Mammary epithelial cell (primary cell): ENCODE results near the gene PIK3AP1.

ENCODE experiments used
- EZH2 ChIP-seq: IDR thresholded peaks from 2 replicates; pipeline ENCODE4 v1.6.1; 2012; ENCODE audit warnings: low read length, inconsistent platforms, borderline replicate concordance
- TF ChIP-seq, protein P1 (sequence below), 2 donors: IDR thresholded peaks in 1 of 2; conservative IDR thresholded peaks in 1 of 2; 2 replicates each; pipeline ENCODE4 v1.5.1; 2011 to 2012; ENCODE audit warnings: inconsistent platforms in 2 of 2, low read length in 2 of 2, mild to moderate bottlenecking in 2 of 2, control low read depth in 1 of 2, low read depth in 1 of 2; ENCODE audit not compliant: insufficient read depth in 1 of 2; ENCODE audit errors: extremely low read depth in 1 of 2

DNA sequence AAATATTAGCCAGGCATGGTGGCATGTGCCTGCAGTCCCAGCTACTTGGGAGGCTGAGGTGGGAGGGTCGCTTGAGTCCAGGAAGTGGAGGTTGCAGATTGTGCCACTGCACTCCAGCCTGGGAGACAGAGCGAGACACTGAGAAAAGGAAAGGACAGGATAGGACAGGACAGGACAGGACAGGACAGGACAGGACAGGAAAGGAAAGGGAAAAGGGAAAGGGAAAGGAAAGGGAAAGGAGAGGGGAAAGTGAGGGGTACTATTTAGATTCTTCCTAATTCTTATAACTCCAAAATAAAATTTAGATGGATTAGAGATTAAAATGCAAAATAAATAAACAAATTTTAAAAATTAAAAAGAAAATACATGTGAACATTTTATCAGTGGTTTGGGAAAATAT, 58.7 kb downstream of the PIK3AP1 start:
- TF ChIP-seq, protein P1, sequence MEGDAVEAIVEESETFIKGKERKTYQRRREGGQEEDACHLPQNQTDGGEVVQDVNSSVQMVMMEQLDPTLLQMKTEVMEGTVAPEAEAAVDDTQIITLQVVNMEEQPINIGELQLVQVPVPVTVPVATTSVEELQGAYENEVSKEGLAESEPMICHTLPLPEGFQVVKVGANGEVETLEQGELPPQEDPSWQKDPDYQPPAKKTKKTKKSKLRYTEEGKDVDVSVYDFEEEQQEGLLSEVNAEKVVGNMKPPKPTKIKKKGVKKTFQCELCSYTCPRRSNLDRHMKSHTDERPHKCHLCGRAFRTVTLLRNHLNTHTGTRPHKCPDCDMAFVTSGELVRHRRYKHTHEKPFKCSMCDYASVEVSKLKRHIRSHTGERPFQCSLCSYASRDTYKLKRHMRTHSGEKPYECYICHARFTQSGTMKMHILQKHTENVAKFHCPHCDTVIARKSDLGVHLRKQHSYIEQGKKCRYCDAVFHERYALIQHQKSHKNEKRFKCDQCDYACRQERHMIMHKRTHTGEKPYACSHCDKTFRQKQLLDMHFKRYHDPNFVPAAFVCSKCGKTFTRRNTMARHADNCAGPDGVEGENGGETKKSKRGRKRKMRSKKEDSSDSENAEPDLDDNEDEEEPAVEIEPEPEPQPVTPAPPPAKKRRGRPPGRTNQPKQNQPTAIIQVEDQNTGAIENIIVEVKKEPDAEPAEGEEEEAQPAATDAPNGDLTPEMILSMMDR (conservative IDR thresholded peaks at IDR 0.05 in 1 of 2, IDR thresholded peaks at IDR 0.05 in 1 of 2; ENCODE audit: extremely low read depth in 1 of 2, insufficient read depth in 1 of 2, low read depth in 1 of 2, low read length in 2 of 2): no peak
- TF ChIP-seq EZH2: no peak
